ENCODE measurements around the gene SGSM2.

Gene SGSM2

GRCh38 chr17:2395258-2396181 lies 58.2 kb downstream of the SGSM2 start:
- Mint-ChIP-seq H3K9me3 (no peaks in the 10 kb centered on the region), H3K4me3 (peak overlapping the region; percentile 88), H3K27ac (ENCODE audit: low read depth) (peak overlapping the region; percentile 89), H3K27me3 (no peaks in the 10 kb centered on the region), H3K4me1 (peaks cover 55% of the 10 kb centered on the region), H3K36me3 (ENCODE audit: insufficient read depth) (peaks cover 36% of the 10 kb centered on the region)
- ATAC-seq (replicated peaks; ENCODE audit: extremely low read depth, poor library complexity, severe bottlenecking): no peak
- DNase-seq (ENCODE audit: low spot score in 2 of 2): no peak

- H3K4me3 Mint-ChIP-seq: peak overlapping the region; percentile 18
- no peak overlapping the region for H3K27ac Mint-ChIP-seq (ENCODE audit: low read depth)
- no peaks in the 10 kb centered on the region for H3K27me3 Mint-ChIP-seq
- ATAC-seq (replicated peaks; ENCODE audit: extremely low read depth, poor library complexity, severe bottlenecking): no peak
- no peak for DNase-seq (ENCODE audit: low spot score in 2 of 2)
- peaks cover 41% of the 10 kb centered on the region for H3K36me3 Mint-ChIP-seq (ENCODE audit: insufficient read depth)
- H3K9me3 Mint-ChIP-seq: no peaks in the 10 kb centered on the region
- peaks cover 55% of the 10 kb centered on the region for H3K4me1 Mint-ChIP-seq
These were observed 58.9 kb downstream of the SGSM2 start for GRCh38 chr17:2396192-2396567.

- peaks cover 54% of the 10 kb centered on the region for H3K4me1 Mint-ChIP-seq
- no peaks in the 10 kb centered on the region for H3K27me3 Mint-ChIP-seq
- H3K4me3 Mint-ChIP-seq: peak overlapping the region; percentile 18
- DNase-seq (ENCODE audit: low spot score in 2 of 2): no peak
- no peaks in the 10 kb centered on the region for H3K9me3 Mint-ChIP-seq
- H3K36me3 Mint-ChIP-seq (ENCODE audit: insufficient read depth): peaks cover 46% of the 10 kb centered on the region
- no peak overlapping the region for H3K27ac Mint-ChIP-seq (ENCODE audit: low read depth)
- no peak for ATAC-seq (replicated peaks; ENCODE audit: extremely low read depth, poor library complexity, severe bottlenecking)
These were observed 59.4 kb downstream of the SGSM2 start for GRCh38 chr17:2396568-2397246.

GRCh38 chr17:2397247-2398171 lies 60.2 kb downstream of the SGSM2 start:
- Mint-ChIP-seq H3K4me3 (peak overlapping the region; percentile 99), H3K4me1 (peaks cover 54% of the 10 kb centered on the region), H3K27me3 (no peaks in the 10 kb centered on the region), H3K9me3 (no peaks in the 10 kb centered on the region), H3K36me3 (ENCODE audit: insufficient read depth) (peaks cover 43% of the 10 kb centered on the region), H3K27ac (ENCODE audit: low read depth) (peak overlapping the region; percentile 13)
- no peak for DNase-seq (ENCODE audit: low spot score in 2 of 2)
- no peak for ATAC-seq (replicated peaks; ENCODE audit: extremely low read depth, poor library complexity, severe bottlenecking)

GRCh38 chr17:2398182-2398581 lies 60.9 kb downstream of the SGSM2 start:
- Mint-ChIP-seq H3K36me3 (ENCODE audit: insufficient read depth) (peaks cover 41% of the 10 kb centered on the region), H3K27ac (ENCODE audit: low read depth) (peak overlapping the region; percentile 13), H3K9me3 (no peaks in the 10 kb centered on the region), H3K27me3 (no peaks in the 10 kb centered on the region), H3K4me1 (peaks cover 56% of the 10 kb centered on the region), H3K4me3 (peak overlapping the region; percentile 99)
- DNase-seq (ENCODE audit: low spot score in 2 of 2) (no peak), ATAC-seq (replicated peaks; ENCODE audit: extremely low read depth, poor library complexity, severe bottlenecking) (no peak)

GRCh38 chr17:2398655-2399571 lies 61.6 kb downstream of the SGSM2 start:
- DNase-seq (ENCODE audit: low spot score in 2 of 2) (peak in 1 of 2 donors; percentile 37), ATAC-seq (replicated peaks; ENCODE audit: extremely low read depth, poor library complexity, severe bottlenecking) (no peak)
- H3K36me3 Mint-ChIP-seq (ENCODE audit: insufficient read depth): peaks cover 35% of the 10 kb centered on the region
- H3K9me3 Mint-ChIP-seq: no peaks in the 10 kb centered on the region
- peaks cover 56% of the 10 kb centered on the region for H3K4me1 Mint-ChIP-seq
- peak overlapping the region; percentile 97 for H3K27ac Mint-ChIP-seq (ENCODE audit: low read depth)
- H3K4me3 Mint-ChIP-seq: peak overlapping the region; percentile 99
- H3K27me3 Mint-ChIP-seq: no peaks in the 10 kb centered on the region

- peak overlapping the region; percentile 97 for H3K27ac Mint-ChIP-seq (ENCODE audit: low read depth)
- peak overlapping the region; percentile 99 for H3K4me3 Mint-ChIP-seq
- peaks cover 34% of the 10 kb centered on the region for H3K36me3 Mint-ChIP-seq (ENCODE audit: insufficient read depth)
- ATAC-seq (replicated peaks; ENCODE audit: extremely low read depth, poor library complexity, severe bottlenecking) (peak; percentile 45), DNase-seq (ENCODE audit: low spot score in 2 of 2) (peak; percentile 84 to 85)
- no peaks in the 10 kb centered on the region for H3K27me3 Mint-ChIP-seq
- H3K9me3 Mint-ChIP-seq: no peaks in the 10 kb centered on the region
- peaks cover 51% of the 10 kb centered on the region for H3K4me1 Mint-ChIP-seq
These were observed 62.5 kb downstream of the SGSM2 start for GRCh38 chr17:2399572-2400473.

- no peaks in the 10 kb centered on the region for H3K9me3 Mint-ChIP-seq
- H3K36me3 Mint-ChIP-seq (ENCODE audit: insufficient read depth): peaks cover 32% of the 10 kb centered on the region
- H3K27me3 Mint-ChIP-seq: no peaks in the 10 kb centered on the region
- ATAC-seq (replicated peaks; ENCODE audit: extremely low read depth, poor library complexity, severe bottlenecking): no peak
- peak overlapping the region; percentile 99 for H3K4me3 Mint-ChIP-seq
- DNase-seq (ENCODE audit: low spot score in 2 of 2): peak in 1 of 2 donors; percentile 43
- peak overlapping the region; percentile 97 for H3K27ac Mint-ChIP-seq (ENCODE audit: low read depth)
- H3K4me1 Mint-ChIP-seq: peaks cover 51% of the 10 kb centered on the region
These were observed 63.2 kb downstream of the SGSM2 start for GRCh38 chr17:2400474-2400866.

- ATAC-seq (replicated peaks; ENCODE audit: extremely low read depth, poor library complexity, severe bottlenecking): peak; percentile 50
- Mint-ChIP-seq H3K36me3 (ENCODE audit: insufficient read depth) (peaks cover 32% of the 10 kb centered on the region), H3K4me1 (peaks cover 49% of the 10 kb centered on the region), H3K27me3 (no peaks in the 10 kb centered on the region), H3K27ac (ENCODE audit: low read depth) (peak within 1 kb of the TSS; percentile 97), H3K9me3 (no peaks in the 10 kb centered on the region), H3K4me3 (peak within 1 kb of the TSS; percentile 99)
- DNase-seq (ENCODE audit: low spot score in 2 of 2): peak; percentile 83 to 94
These were observed 63.6 kb downstream of the SGSM2 start, which contains the start of gene MNT for GRCh38 chr17:2400877-2401425. Gene MNT, minus strand, starts transcription at chr17:2401060. Its CDS starts 348 bp downstream, at chr17:2400712.

GRCh38 chr17:2401426-2402221 lies 64.3 kb downstream of the SGSM2 start:
- Mint-ChIP-seq H3K36me3 (ENCODE audit: insufficient read depth) (peaks cover 30% of the 10 kb centered on the region), H3K9me3 (no peaks in the 10 kb centered on the region), H3K27me3 (no peaks in the 10 kb centered on the region), H3K4me1 (peaks cover 43% of the 10 kb centered on the region), H3K27ac (ENCODE audit: low read depth) (peak overlapping the region; percentile 97), H3K4me3 (peak overlapping the region; percentile 99)
- ATAC-seq (replicated peaks; ENCODE audit: extremely low read depth, poor library complexity, severe bottlenecking) (peak; percentile 68), DNase-seq (ENCODE audit: low spot score in 2 of 2) (peak; percentile 98 to 99)
